ENCODE data around the gene HRAS. TPM values are rescaled to one million over a fixed set of nuclear protein-coding genes. Genes with fewer than 3 reads are reported as not detected.

Gene HRAS
- total and polyA plus RNA-seq, 2 of the 8 experiments (the other 6 are each of a cell fraction or from before 2014, with no cell fraction given) = 44.3 to 54.7 TPM

DNA sequence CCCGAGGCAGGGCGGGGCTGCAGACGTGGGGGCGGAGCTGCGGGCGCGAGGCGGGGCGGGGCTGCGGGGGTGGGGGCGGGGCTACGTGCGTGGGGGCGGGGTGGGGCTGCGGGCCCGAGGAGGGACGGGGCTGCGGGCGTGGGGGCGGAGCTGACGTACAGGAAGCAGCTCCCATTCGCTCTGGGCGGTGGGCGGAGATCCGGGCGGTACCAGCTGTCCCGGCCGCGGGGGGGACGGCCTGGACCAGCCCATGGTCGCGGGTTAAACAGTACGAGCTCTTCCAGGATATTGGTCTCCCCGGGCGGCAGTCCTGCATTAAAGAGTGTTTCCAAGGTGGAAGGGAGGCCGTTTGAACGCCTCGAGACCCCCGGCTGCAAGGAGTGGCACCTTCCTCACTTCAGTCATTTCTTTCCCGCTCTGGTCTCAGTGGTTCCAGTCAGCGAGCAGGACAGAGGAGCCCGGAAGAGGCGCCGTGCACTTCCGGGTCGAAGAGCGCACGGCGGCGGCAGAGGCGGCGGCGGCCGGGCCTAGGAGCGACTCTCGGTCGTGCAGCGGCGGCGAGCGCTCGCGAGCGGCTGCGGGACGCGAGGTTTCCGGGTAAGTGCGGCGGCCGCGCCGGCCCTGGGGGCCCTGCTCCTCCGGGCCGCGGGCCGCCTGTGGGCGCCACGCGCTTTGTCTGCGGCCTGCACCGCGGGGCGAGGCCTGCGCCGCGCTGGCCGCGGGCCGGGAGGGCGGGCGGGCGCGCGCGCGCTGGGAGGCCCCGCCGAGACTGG is 40.8 kb upstream of the HRAS start, which contains the start of gene PHRF1 (continued):
- TF ChIP-seq SRF (IDR thresholded peaks at IDR 0.05; ENCODE audit: low read depth, low read length) = no peak
- TF ChIP-seq CHD2 (IDR thresholded peaks at IDR 0.05; ENCODE audit: low read length) = peak; percentile 67; the same call in 1 of the 2 replicates
- peak; percentile 63 for TF ChIP-seq ASH2L (IDR thresholded peaks at IDR 0.05; ENCODE audit: low read length)
- TF ChIP-seq TAF1 (IDR thresholded peaks at IDR 0.05; ENCODE audit: low read depth, low read length) = peak; percentile 99
- TF ChIP-seq POLR2AphosphoS5 (IDR thresholded peaks at IDR 0.05; ENCODE audit: low read depth, low read length) = peak; percentile 90
- TF ChIP-seq SIRT6 (IDR thresholded peaks at IDR 0.05; ENCODE audit: low read length) = no peak
- no peak for TF ChIP-seq HDAC2 (IDR thresholded peaks at IDR 0.05; ENCODE audit: borderline replicate concordance in 1 of 2, low read depth in 2 of 2, low read length in 2 of 2)
- peak; percentile 99 for TF ChIP-seq JUND (IDR thresholded peaks at IDR 0.05; ENCODE audit: low read length)
- TF ChIP-seq RNF2 (IDR thresholded peaks at IDR 0.05; ENCODE audit: borderline replicate concordance, low read depth, low read length, missing control alignments, poor library complexity, severe bottlenecking) = no peak
- peak; percentile 81 for TF ChIP-seq PHF8 (conservative IDR thresholded peaks at IDR 0.05; ENCODE audit: low read depth, low read length)
- TF ChIP-seq POLR2A (IDR thresholded peaks at IDR 0.05; ENCODE audit: control extremely low read depth in 1 of 2, low read depth in 2 of 2, low read length in 2 of 2) = peak in 1 of 2 experiments; percentile 92; a peak in 2 of 3 replicates
- peak; percentile 96 for TF ChIP-seq TBP (IDR thresholded peaks at IDR 0.05; ENCODE audit: low read depth, low read length)
- no peak for TF ChIP-seq POU5F1 (IDR thresholded peaks at IDR 0.05; ENCODE audit: low read depth, low read length)
- peak; percentile 83; the same call in 1 of the 2 replicates for TF ChIP-seq SP4 (IDR thresholded peaks at IDR 0.05; ENCODE audit: low read length)
- TF ChIP-seq, protein P1, sequence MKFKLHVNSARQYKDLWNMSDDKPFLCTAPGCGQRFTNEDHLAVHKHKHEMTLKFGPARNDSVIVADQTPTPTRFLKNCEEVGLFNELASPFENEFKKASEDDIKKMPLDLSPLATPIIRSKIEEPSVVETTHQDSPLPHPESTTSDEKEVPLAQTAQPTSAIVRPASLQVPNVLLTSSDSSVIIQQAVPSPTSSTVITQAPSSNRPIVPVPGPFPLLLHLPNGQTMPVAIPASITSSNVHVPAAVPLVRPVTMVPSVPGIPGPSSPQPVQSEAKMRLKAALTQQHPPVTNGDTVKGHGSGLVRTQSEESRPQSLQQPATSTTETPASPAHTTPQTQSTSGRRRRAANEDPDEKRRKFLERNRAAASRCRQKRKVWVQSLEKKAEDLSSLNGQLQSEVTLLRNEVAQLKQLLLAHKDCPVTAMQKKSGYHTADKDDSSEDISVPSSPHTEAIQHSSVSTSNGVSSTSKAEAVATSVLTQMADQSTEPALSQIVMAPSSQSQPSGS (IDR thresholded peaks at IDR 0.05; ENCODE audit: low read length) = 0 out of 2 replicates have a peak, but pooled peaks have one; percentile 38
- TF ChIP-seq MAFK (IDR thresholded peaks at IDR 0.05; ENCODE audit: low read depth, low read length) = no peak
- no peak for TF ChIP-seq EZH2 (IDR thresholded peaks at IDR 0.05; ENCODE audit: low read depth, low read length, severe bottlenecking)
- TF ChIP-seq SIN3A (conservative IDR thresholded peaks at IDR 0.05 in 1 of 2, IDR thresholded peaks at IDR 0.05 in 1 of 2; ENCODE audit: low read depth in 1 of 2, low read length in 2 of 2) = peak; percentile 69 to 88; a peak in 1 of 4 replicates
- TF ChIP-seq, protein P2, sequence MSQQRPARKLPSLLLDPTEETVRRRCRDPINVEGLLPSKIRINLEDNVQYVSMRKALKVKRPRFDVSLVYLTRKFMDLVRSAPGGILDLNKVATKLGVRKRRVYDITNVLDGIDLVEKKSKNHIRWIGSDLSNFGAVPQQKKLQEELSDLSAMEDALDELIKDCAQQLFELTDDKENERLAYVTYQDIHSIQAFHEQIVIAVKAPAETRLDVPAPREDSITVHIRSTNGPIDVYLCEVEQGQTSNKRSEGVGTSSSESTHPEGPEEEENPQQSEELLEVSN (IDR thresholded peaks at IDR 0.05) = peak; percentile 58
- peak in 1 of 2 experiments; percentile 99; a peak in 2 of 3 replicates for TF ChIP-seq EP300 (IDR thresholded peaks at IDR 0.05; ENCODE audit: borderline replicate concordance in 1 of 2, low read depth in 2 of 2, low read length in 2 of 2)
- peak; percentile 99 for TF ChIP-seq TAF7 (optimal IDR thresholded peaks at IDR 0.05; ENCODE audit: borderline replicate concordance, low read depth, low read length)

Measured in H1 (cell line).